AG09319 (cell line): ENCODE results near the gene PGM2.

Experiments used
- DNase-seq: peaks from one replicate; pipeline ENCODE4 v3.0.0-alpha.2; 2010; ENCODE audit warnings: low read depth; ENCODE audit errors: extremely low read depth
- CTCF ChIP-seq: IDR thresholded peaks from 2 replicates; pipeline ENCODE4 v1.5.1; 2011; ENCODE audit warnings: low read depth, mild to moderate bottlenecking, inconsistent platforms, low read length, moderate library complexity

The PGM2 gene

GRCh38 chr4:37862961-37863360 lies 36.5 kb downstream of the PGM2 start:
- no peak for DNase-seq
- no peak for TF ChIP-seq CTCF

DNA sequence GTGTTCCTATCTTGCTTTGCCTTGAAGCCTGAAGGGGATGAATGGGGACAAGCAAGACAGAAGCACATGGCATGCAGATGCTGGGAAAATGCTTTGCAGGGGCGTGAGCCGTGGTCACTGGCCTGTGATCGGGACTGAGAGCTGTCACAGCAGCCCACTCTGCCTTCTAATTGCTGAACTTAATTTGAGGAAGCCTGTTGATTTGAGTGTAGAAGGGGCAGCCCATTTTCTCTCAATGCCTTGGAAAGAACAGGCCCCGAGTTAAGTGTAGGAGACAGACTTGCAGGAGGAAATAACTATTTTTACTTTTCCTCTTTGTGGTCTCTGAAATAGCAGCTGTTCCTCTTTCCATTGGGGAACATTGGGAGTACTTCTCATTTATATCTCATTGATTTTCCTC lies 38.3 kb downstream of the PGM2 start:
- no peak for TF ChIP-seq CTCF

DNA sequence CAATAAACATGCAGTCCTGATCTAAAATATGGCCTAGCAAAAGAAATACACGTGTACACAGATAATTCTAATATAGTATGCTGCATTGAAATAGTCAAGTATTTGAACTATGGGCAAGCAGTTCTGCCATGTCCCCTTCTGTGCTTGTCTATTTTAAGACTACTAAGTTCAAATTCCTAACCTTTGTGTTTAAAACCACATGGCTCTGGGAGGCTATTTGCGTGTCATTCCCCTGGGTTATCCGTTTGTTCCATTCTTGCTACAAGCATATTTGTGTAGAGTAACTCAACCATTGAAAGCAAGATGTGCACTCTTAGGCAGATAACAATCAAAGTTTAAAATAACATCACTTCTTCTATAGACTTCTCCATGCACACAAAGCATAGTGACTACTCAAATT lies 39.0 kb downstream of the PGM2 start:
- no peak for DNase-seq
- no peak for TF ChIP-seq CTCF

More for the DNA sequence above, 38.3 kb downstream of the PGM2 start:
- DNase-seq: no peak

GRCh38 chr4:37867102-37867501 lies 40.6 kb downstream of the PGM2 start:
- no peak for TF ChIP-seq CTCF
- DNase-seq: no peak

GRCh38 chr4:37868238-37868637 lies 41.8 kb downstream of the PGM2 start:
- TF ChIP-seq CTCF: no peak
- DNase-seq: no peak

DNA sequence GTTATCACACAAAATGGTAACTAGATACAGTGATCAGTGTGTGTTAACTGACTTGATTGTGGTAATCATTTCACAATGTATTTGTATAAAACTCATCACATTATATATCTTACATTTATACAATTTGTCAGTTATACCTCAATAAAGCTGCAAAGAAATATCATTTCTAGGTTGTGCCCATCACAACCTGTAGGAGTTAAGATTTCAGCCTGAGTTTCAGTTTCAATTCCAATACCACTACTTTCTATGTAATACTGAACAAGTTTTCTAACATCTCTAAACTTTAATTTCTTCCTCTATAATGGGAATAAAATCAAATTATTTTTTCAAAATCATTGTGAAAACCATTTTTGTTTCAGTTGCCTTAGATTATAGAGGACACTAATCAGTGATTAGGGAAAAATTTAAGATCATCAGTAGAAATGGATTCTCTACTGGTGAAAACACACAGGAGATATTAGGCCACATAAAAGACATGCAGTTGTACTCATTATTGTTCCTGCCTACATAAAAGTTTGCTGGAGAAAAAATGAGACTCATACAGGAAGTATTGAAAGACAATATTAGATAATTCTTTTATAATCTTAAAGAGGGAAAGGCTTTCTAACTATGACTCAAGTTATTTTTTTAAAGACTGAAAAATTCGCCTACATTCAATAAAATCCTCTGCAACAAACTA lies 46.0 kb downstream of the PGM2 start:
- no peak for TF ChIP-seq CTCF
- no peak for DNase-seq

- no peak for TF ChIP-seq CTCF
- DNase-seq: no peak
Measured at GRCh38 chr4:37873386-37873785, 46.9 kb downstream of the PGM2 start.
